ENCODE measurements around the gene RNU6-7.

DNA sequence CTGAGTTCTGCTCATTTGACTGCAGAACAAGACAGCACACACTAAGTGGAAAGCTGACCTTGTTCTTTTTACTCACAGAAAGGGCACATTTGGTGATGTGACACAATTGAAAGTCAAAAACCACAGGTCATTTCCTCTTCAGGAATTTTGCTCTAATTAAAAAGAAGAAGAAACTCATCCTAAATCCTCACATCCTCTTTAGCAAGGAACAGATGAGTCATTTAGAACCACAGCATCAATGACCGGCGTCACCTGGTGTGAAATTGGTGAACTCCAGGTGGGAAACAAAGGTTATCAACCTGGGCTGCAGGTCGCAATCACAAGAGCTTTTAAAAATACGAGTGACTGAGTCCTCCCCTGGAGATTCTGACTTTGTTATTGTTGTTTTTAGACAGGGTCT, 4.1 kb downstream of the RNU6-7 start:
- TF ChIP-seq ZBTB33 (IDR thresholded peaks at IDR 0.05; ENCODE audit: borderline replicate concordance, low read depth) (no peak), EZH2phosphoT487 (IDR thresholded peaks at IDR 0.05; ENCODE audit: borderline replicate concordance, low read depth) (no peak), PBX3 (IDR thresholded peaks at IDR 0.05) (no peak), CTCF (IDR thresholded peaks at IDR 0.05) (no peak), FOXJ3 (CRISPR knock-in tag; IDR thresholded peaks at IDR 0.05) (no peak), TAF1 (IDR thresholded peaks at IDR 0.05; ENCODE audit: borderline replicate concordance, low read depth, low read length) (no peak), RCOR1 (IDR thresholded peaks at IDR 0.05; ENCODE audit: low read length) (no peak), GABPA (IDR thresholded peaks at IDR 0.05; ENCODE audit: low read depth) (no peak)
- TF ChIP-seq, protein P1, sequence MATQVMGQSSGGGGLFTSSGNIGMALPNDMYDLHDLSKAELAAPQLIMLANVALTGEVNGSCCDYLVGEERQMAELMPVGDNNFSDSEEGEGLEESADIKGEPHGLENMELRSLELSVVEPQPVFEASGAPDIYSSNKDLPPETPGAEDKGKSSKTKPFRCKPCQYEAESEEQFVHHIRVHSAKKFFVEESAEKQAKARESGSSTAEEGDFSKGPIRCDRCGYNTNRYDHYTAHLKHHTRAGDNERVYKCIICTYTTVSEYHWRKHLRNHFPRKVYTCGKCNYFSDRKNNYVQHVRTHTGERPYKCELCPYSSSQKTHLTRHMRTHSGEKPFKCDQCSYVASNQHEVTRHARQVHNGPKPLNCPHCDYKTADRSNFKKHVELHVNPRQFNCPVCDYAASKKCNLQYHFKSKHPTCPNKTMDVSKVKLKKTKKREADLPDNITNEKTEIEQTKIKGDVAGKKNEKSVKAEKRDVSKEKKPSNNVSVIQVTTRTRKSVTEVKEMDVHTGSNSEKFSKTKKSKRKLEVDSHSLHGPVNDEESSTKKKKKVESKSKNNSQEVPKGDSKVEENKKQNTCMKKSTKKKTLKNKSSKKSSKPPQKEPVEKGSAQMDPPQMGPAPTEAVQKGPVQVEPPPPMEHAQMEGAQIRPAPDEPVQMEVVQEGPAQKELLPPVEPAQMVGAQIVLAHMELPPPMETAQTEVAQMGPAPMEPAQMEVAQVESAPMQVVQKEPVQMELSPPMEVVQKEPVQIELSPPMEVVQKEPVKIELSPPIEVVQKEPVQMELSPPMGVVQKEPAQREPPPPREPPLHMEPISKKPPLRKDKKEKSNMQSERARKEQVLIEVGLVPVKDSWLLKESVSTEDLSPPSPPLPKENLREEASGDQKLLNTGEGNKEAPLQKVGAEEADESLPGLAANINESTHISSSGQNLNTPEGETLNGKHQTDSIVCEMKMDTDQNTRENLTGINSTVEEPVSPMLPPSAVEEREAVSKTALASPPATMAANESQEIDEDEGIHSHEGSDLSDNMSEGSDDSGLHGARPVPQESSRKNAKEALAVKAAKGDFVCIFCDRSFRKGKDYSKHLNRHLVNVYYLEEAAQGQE (IDR thresholded peaks at IDR 0.05; ENCODE audit: low read depth, low read length), result no peak
